Measurements from ENCODE around the gene TMTC2.

The TMTC2 gene

GRCh38 chr12:82873309-82873708 is 186.6 kb downstream of the TMTC2 start:
- no peak overlapping the region for H3K4me3 ChIP-seq (ENCODE audit: low read length)

DNA sequence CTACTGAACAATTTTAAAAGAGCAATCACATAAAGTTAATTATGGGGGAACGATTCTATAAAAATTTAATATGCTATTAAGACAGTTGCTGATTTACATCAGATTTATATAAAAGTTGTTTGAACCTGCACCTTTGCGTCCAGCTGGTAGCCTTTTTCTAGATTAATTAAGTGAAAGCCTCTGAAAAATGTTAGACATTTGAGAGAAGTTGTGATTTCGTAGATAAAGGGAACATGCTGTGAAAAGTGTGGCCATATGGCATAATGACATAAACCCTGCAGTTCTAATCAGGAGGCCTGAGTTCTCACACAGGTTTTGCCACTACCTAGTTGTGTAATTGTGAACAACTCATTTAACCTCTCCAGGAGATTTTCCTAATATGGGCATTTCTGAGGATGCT is 187.2 kb downstream of the TMTC2 start:
- Histone ChIP-seq H3K4me2 (ENCODE audit: low read length) (no peak overlapping the region), H3K9me3 (replicated peaks; ENCODE audit: low read length) (no peaks in the 10 kb centered on the region), H3K9ac (ENCODE audit: low read depth, low read length) (no peak overlapping the region), H3K36me3 (ENCODE audit: insufficient read depth, low read length) (no peaks in the 10 kb centered on the region), H3K4me1 (ENCODE audit: control insufficient read depth, insufficient read depth, low read length) (no peaks in the 10 kb centered on the region), H3K4me3 (ENCODE audit: low read length) (no peak overlapping the region), H3K27me3 (ENCODE audit: control insufficient read depth, insufficient read depth, low read length) (no peaks in the 10 kb centered on the region)

More at GRCh38 chr12:82873309-82873708, 186.6 kb downstream of the TMTC2 start:
- Histone ChIP-seq H3K27me3 (ENCODE audit: control insufficient read depth, insufficient read depth, low read length) (no peaks in the 10 kb centered on the region), H3K36me3 (ENCODE audit: insufficient read depth, low read length) (no peaks in the 10 kb centered on the region), H3K9ac (ENCODE audit: low read depth, low read length) (no peak overlapping the region), H3K9me3 (replicated peaks; ENCODE audit: low read length) (no peaks in the 10 kb centered on the region), H3K4me2 (ENCODE audit: low read length) (no peak overlapping the region), H3K4me1 (ENCODE audit: control insufficient read depth, insufficient read depth, low read length) (no peaks in the 10 kb centered on the region)

DNA sequence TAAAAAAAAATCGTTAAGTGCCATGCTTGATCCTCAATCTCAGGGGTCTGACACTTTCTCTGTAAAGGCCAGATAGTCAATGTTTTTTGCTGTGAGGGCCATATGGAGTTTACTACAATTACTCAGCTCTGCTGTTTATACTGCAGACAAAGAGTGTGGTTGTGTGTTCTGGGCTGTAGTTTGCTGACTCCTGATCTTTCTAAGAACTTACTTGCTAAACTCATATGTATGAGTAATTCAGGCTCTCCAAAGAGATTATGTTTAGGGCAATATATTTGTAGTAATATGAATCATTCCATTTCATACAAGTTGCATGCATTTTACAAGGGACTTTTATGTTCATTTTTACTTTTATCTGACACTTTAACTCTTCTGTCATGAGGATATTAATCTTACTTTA is 188.2 kb downstream of the TMTC2 start:
- H3K4me2 ChIP-seq (ENCODE audit: low read length) = no peak overlapping the region
- no peak overlapping the region for H3K9ac ChIP-seq (ENCODE audit: low read depth, low read length)
- H3K36me3 ChIP-seq (ENCODE audit: insufficient read depth, low read length) = no peaks in the 10 kb centered on the region

DNA sequence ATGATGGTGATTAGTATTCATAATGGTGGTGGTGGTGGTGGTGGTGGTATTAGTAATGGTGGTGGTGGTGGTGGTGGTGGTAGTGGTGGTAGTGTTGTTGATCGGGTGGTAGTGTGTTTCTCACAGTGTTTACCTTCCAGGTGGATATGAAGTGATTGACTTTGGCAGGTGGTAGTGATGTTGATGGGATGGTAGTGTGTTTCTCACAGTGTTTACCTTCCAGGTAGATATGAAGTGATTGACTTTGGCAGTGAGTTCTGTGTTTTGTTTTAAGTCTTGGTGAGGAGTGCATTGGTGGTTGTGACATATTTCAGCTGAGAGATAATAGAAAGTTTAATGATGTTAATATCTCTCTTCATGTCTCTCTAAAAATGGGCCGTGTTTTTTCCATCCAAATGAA is 189.4 kb downstream of the TMTC2 start:
- no peak overlapping the region for H3K4me2 ChIP-seq (ENCODE audit: low read length)
- H3K9ac ChIP-seq (ENCODE audit: low read depth, low read length) = no peak overlapping the region
- H3K27me3 ChIP-seq (ENCODE audit: control insufficient read depth, insufficient read depth, low read length) = no peaks in the 10 kb centered on the region
- H3K4me1 ChIP-seq (ENCODE audit: control insufficient read depth, insufficient read depth, low read length) = no peaks in the 10 kb centered on the region
- H3K9me3 ChIP-seq (replicated peaks; ENCODE audit: low read length) = no peaks in the 10 kb centered on the region
- H3K36me3 ChIP-seq (ENCODE audit: insufficient read depth, low read length) = no peaks in the 10 kb centered on the region
- no peak overlapping the region for H3K4me3 ChIP-seq (ENCODE audit: low read length)

More for the DNA sequence above, 188.2 kb downstream of the TMTC2 start:
- H3K27me3 ChIP-seq (ENCODE audit: control insufficient read depth, insufficient read depth, low read length) = no peaks in the 10 kb centered on the region
- H3K4me3 ChIP-seq (ENCODE audit: low read length) = no peak overlapping the region
- H3K9me3 ChIP-seq (replicated peaks; ENCODE audit: low read length) = no peaks in the 10 kb centered on the region
- no peaks in the 10 kb centered on the region for H3K4me1 ChIP-seq (ENCODE audit: control insufficient read depth, insufficient read depth, low read length)

GRCh38 chr12:82877963-82878362 is 191.3 kb downstream of the TMTC2 start:
- Histone ChIP-seq H3K9ac (ENCODE audit: low read depth, low read length) (no peak overlapping the region), H3K4me2 (ENCODE audit: low read length) (no peak overlapping the region), H3K4me3 (ENCODE audit: low read length) (no peak overlapping the region), H3K36me3 (ENCODE audit: insufficient read depth, low read length) (no peaks in the 10 kb centered on the region), H3K27me3 (ENCODE audit: control insufficient read depth, insufficient read depth, low read length) (no peaks in the 10 kb centered on the region), H3K4me1 (ENCODE audit: control insufficient read depth, insufficient read depth, low read length) (no peaks in the 10 kb centered on the region), H3K9me3 (replicated peaks; ENCODE audit: low read length) (no peaks in the 10 kb centered on the region)

GRCh38 chr12:82880442-82880901 is 193.8 kb downstream of the TMTC2 start:
- H3K4me3 ChIP-seq (ENCODE audit: low read length) = no peak overlapping the region
- no peaks in the 10 kb centered on the region for H3K9me3 ChIP-seq (replicated peaks; ENCODE audit: low read length)
- no peak overlapping the region for H3K4me2 ChIP-seq (ENCODE audit: low read length)
- no peaks in the 10 kb centered on the region for H3K27me3 ChIP-seq (ENCODE audit: control insufficient read depth, insufficient read depth, low read length)
- H3K36me3 ChIP-seq (ENCODE audit: insufficient read depth, low read length) = no peaks in the 10 kb centered on the region
- H3K4me1 ChIP-seq (ENCODE audit: control insufficient read depth, insufficient read depth, low read length) = no peaks in the 10 kb centered on the region
- no peak overlapping the region for H3K9ac ChIP-seq (ENCODE audit: low read depth, low read length)

DNA sequence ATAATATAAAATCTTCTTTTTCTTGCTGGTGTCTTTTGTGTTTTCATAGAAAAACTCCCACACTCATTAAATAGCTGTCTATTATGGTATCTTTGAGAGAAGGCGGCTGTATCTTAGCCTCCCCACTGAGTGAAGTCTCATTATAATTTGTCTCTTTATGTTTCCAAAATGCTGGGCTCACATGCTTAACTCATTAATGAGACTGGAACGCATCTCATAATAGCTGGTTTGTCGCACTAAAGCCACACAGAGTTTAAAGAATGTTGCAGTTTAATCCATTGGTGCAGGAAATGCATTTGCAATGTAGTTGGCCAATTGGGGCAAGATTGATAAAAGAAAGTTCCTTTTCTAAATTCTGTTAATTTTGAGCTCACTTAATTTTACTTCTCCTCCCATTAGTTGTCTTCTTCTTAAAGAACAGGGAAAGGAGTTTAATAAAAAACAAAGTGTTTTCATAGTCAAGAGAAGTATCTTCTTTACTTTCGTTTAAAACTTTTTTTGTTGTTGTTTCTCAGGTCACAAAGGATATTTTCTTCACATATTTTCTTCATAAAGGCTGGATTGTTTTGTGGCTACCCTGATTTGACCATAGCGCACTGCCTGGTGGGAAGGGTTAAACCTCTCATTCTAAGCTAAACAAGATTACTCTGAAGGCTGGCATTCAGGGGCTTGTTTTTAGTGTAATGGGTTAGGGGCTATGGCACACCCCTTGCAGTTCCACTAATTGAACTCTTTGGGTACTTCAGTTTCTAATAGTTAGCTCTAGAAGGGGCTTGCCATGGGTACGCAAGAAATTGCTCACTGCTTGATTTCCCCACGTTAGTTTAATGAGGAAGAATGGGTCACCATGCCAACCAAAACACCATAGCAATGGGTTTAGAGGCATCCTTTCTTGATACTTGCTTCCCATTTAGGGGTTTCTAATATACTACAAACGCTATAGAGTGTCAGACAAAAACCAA is 197.0 kb downstream of the TMTC2 start:
- no peaks in the 10 kb centered on the region for H3K4me1 ChIP-seq (ENCODE audit: control insufficient read depth, insufficient read depth, low read length)

DNA sequence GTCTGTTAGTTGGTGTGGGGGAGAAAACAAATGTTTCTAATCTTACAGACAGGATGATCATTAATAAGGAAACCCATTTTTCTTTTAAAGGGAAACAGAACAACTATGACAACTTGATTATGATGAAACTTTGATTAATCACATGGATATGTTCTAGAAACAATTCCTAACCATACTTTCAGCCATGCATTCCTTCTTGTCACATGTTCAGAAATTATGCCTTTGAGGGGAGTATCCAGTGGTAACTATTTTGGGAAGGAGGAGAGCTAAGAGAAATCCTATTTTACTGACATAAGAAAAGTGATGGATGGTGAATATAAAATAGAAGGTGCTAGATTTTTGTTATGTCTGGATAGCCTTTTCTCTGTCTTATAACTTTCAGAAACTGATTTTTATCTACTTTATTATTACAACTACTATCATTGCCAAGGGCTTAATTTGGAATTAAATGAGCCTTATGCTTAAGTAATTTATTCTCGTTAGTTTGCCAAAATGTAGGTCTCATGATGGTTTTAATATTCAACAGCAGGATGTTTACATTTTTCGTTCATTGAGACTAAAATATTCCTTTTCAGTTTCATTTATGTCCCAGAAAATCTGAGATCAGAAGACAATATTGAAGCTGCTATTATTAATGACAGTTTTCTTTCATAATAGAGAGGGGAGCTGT is 200.1 kb downstream of the TMTC2 start:
- H3K9ac ChIP-seq (ENCODE audit: low read depth, low read length) = no peak overlapping the region
- no peak overlapping the region for H3K4me2 ChIP-seq (ENCODE audit: low read length)
- no peaks in the 10 kb centered on the region for H3K4me1 ChIP-seq (ENCODE audit: control insufficient read depth, insufficient read depth, low read length)
- no peak overlapping the region for H3K4me3 ChIP-seq (ENCODE audit: low read length)
- no peaks in the 10 kb centered on the region for H3K27me3 ChIP-seq (ENCODE audit: control insufficient read depth, insufficient read depth, low read length)
- H3K36me3 ChIP-seq (ENCODE audit: insufficient read depth, low read length) = no peaks in the 10 kb centered on the region
- H3K9me3 ChIP-seq (replicated peaks; ENCODE audit: low read length) = no peaks in the 10 kb centered on the region

More for the DNA sequence above, 197.0 kb downstream of the TMTC2 start:
- Histone ChIP-seq H3K4me2 (ENCODE audit: low read length) (no peak overlapping the region), H3K9me3 (replicated peaks; ENCODE audit: low read length) (no peaks in the 10 kb centered on the region), H3K4me3 (ENCODE audit: low read length) (no peak overlapping the region), H3K9ac (ENCODE audit: low read depth, low read length) (no peak overlapping the region), H3K36me3 (ENCODE audit: insufficient read depth, low read length) (no peaks in the 10 kb centered on the region), H3K27me3 (ENCODE audit: control insufficient read depth, insufficient read depth, low read length) (no peaks in the 10 kb centered on the region)

DNA sequence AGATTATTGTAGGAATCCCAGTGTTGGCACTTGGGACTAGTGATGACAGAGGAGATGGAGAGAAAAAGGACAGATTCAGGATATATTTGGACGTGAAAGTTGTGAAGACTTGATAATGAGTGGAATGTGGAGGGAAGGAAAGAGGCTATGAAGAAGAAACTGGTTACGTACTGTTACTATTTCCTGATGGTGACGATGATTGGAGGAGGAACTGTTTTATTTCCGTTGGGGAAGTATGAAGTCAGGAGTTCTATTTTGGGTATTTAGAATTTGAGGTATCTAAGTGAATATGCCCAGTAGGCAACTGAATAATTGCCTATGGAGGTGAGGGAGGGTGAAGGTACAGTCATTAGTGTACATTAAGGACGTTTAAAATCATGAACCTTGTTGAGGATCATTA is 207.2 kb downstream of the TMTC2 start:
- H3K9ac ChIP-seq (ENCODE audit: low read depth, low read length) = no peak overlapping the region
- H3K4me3 ChIP-seq (ENCODE audit: low read length) = no peak overlapping the region
- H3K27me3 ChIP-seq (ENCODE audit: control insufficient read depth, insufficient read depth, low read length) = no peaks in the 10 kb centered on the region
- no peak overlapping the region for H3K4me2 ChIP-seq (ENCODE audit: low read length)
- H3K9me3 ChIP-seq (replicated peaks; ENCODE audit: low read length) = no peaks in the 10 kb centered on the region
- H3K36me3 ChIP-seq (ENCODE audit: insufficient read depth, low read length) = no peaks in the 10 kb centered on the region
- no peaks in the 10 kb centered on the region for H3K4me1 ChIP-seq (ENCODE audit: control insufficient read depth, insufficient read depth, low read length)

DNA sequence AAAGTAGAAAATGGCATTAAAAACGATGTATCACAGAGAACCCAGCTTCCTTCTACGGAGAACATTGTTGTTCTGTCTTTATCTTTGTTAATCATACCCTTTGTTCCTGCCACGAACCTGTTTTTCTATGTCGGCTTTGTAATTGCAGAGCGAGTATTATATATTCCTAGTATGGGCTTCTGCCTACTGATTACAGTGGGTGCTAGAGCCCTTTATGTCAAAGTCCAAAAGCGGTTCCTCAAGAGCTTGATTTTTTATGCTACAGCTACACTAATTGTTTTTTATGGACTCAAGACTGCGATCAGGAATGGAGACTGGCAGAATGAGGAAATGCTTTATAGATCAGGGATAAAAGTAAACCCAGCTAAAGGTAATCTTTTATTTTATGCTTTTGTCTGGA is 209.6 kb downstream of the TMTC2 start:
- Histone ChIP-seq H3K27me3 (ENCODE audit: control insufficient read depth, insufficient read depth, low read length) (no peaks in the 10 kb centered on the region), H3K4me1 (ENCODE audit: control insufficient read depth, insufficient read depth, low read length) (no peaks in the 10 kb centered on the region), H3K36me3 (ENCODE audit: insufficient read depth, low read length) (no peaks in the 10 kb centered on the region), H3K4me2 (ENCODE audit: low read length) (no peak overlapping the region), H3K4me3 (ENCODE audit: low read length) (no peak overlapping the region), H3K9me3 (replicated peaks; ENCODE audit: low read length) (no peaks in the 10 kb centered on the region), H3K9ac (ENCODE audit: low read depth, low read length) (no peak overlapping the region)

DNA sequence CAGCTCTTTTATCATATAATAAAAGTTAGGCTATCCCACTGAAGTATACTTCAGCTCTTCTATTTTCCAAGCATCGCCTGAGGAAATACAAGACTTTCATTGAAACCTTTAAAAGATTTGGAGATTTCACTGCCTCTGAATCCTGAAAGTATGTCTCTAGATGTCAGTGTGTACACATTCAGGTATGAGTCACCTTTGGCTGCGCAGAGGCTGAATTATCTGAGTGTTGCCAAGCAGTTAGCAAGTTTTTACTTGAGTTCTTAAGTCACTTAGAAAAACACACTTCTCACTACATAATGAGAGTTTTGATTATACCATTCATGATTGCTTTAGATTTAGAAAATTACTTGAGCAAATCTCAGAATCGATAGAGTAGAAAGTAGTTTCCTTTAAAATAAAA is 210.3 kb downstream of the TMTC2 start:
- Histone ChIP-seq H3K36me3 (ENCODE audit: insufficient read depth, low read length) (no peaks in the 10 kb centered on the region), H3K9ac (ENCODE audit: low read depth, low read length) (no peak overlapping the region), H3K9me3 (replicated peaks; ENCODE audit: low read length) (no peaks in the 10 kb centered on the region), H3K4me1 (ENCODE audit: control insufficient read depth, insufficient read depth, low read length) (no peaks in the 10 kb centered on the region), H3K4me3 (ENCODE audit: low read length) (no peak overlapping the region), H3K4me2 (ENCODE audit: low read length) (no peak overlapping the region), H3K27me3 (ENCODE audit: control insufficient read depth, insufficient read depth, low read length) (no peaks in the 10 kb centered on the region)

Data from skeletal muscle satellite cell (primary cell).